ENCODE measurements around the gene LAMB4.
"Not testable (repeated sequence)": the region's sequence is repeated elsewhere in the genome, so short reads cannot be mapped to it uniquely, and the experiment has no call there.

The LAMB4 gene

DNA sequence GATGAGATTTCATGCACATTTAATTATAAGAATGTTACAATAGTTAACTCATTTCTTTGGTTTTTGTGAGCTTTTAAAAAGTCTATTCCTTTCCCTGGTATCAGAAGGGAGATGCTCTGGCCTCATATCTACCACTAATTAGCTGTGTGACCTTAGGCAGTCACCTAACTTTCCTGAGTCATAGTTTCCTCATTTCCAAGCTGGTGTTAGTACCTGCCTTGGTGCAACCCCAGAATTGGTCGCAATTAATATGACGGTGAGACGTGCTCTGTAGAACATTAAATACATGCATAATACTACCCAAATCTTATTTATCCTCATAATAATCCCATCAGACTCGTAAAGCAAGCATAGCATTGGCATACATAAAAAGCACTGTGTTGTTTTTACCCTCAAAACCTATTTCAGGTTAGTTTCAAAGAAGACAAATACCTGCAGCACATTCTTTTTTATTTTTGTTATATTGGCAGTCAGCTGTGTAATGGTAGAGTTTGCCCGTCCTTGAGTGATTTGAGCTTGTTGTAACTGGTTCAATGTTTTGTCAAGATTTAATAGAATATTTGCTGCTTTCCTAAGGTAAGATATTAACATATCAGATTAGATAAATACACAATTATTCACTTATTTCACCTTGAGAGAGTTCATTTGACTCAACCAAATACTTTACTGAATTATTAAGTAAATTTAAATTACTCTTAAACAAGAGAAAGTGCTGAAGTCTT is 96.2 kb downstream of the LAMB4 start:
- POLR2A ChIA-PET, result no interaction called here
- no peak for DNase-seq (ENCODE audit: extremely low spot score)
- CTCF ChIA-PET, result interaction anchor here (1.2 kb wide), 1 partner anchor 17 kb away, joined by 3 read pairs; no protein-coding TSS in a partner anchor
- TF ChIP-seq FOXA1 (IDR thresholded peaks at IDR 0.05), result no peak

DNA sequence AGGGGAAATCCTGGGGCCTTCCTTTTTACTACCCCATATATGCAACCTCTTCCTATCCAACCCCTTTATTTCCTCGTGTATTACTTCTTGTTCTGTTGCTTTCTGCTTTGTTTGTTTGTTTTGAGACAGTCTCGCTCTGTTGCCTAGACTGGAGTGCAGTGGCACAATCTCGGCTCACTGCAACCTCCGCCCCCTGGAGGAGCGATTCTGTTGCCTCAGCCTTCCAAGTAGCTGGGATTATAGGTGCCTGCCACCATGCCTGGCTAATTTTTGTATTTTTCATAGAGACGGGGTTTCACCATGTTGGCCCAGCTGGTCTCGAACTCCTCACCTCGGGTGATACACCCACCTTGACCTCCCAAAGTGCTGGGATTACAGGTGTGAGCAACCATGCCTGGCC is 96.9 kb downstream of the LAMB4 start:
- CTCF ChIA-PET, result interaction anchor here (1.2 kb wide), 1 partner anchor 17 kb away, joined by 3 read pairs; no protein-coding TSS in a partner anchor

DNA sequence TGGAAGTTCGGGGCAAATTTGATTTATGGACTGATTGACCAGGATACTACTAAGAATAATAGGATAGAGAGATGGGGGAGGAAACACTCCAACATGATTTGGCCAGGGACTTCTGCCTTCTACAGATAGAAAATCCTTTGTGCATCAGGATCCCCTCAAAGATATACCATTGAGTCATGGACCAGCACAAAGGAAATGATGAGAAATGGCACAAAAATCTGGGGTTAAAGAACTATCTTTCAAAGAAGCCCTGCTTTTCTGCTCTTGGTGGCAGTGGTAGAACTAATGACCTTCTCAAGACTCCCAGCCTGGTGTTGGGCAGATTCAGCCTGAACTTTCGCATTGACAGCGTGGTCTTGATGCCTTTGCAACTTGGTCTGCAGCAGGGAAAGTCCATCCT is 99.6 kb downstream of the LAMB4 start:
- CTCF ChIA-PET, result no interaction called here
- POLR2A ChIA-PET, result no interaction called here
- TF ChIP-seq L3MBTL2 (conservative IDR thresholded peaks at IDR 0.05) (no peak), FOXM1 (IDR thresholded peaks at IDR 0.05; ENCODE audit: borderline replicate concordance) (no peak), PKNOX1 (IDR thresholded peaks at IDR 0.05) (no peak), SUZ12 (IDR thresholded peaks at IDR 0.05) (no peak), FOXA1 (IDR thresholded peaks at IDR 0.05) (no peak), LEF1 (IDR thresholded peaks at IDR 0.05; ENCODE audit: borderline replicate concordance) (no peak), ELF4 (IDR thresholded peaks at IDR 0.05) (no peak), CTBP1 (IDR thresholded peaks at IDR 0.05; ENCODE audit: borderline replicate concordance) (no peak), SP1 (IDR thresholded peaks at IDR 0.05) (no peak), FOXK2 (IDR thresholded peaks at IDR 0.05) (no peak), ARNT (IDR thresholded peaks at IDR 0.05) (no peak), BHLHE40 (IDR thresholded peaks at IDR 0.05; ENCODE audit: borderline replicate concordance) (no peak), TARDBP (IDR thresholded peaks at IDR 0.05) (no peak), NFRKB (IDR thresholded peaks at IDR 0.05) (no peak), ZNF384 (IDR thresholded peaks at IDR 0.05) (no peak), HDGF (IDR thresholded peaks at IDR 0.05; ENCODE audit: borderline replicate concordance) (no peak)
- no peak for DNase-seq (ENCODE audit: extremely low spot score)

More for the DNA sequence above, 96.9 kb downstream of the LAMB4 start:
- POLR2A ChIA-PET; DNase-seq (ENCODE audit: extremely low spot score): not testable (repeated sequence)

DNA sequence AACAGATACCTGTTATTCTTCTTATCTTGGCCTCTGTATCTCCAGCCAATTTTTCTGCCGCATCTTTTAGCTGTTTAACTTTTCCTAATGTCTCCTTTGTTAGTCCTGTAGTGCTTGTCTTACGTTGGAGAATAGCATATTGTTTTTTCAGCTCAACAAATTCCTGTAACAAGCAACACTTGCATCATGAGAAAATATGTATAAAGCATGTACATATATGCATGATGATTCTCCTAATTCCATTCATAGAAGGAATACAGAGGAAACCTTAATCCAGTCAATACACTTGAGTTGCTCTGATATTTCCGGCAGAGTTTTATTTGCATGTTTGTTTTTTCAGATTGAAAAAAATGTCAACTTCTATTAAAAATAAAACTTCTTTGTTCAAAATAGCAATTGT is 101.1 kb downstream of the LAMB4 start:
- no peak for DNase-seq (ENCODE audit: extremely low spot score)
- ChIA-PET POLR2A (no interaction called here), CTCF (interaction anchor here (0.8 kb wide), 1 partner anchor 12 kb away, joined by 3 read pairs; no protein-coding TSS in a partner anchor)
- TF ChIP-seq ELF4 (IDR thresholded peaks at IDR 0.05) (no peak), TARDBP (IDR thresholded peaks at IDR 0.05) (no peak), HDGF (IDR thresholded peaks at IDR 0.05; ENCODE audit: borderline replicate concordance) (no peak), ARNT (IDR thresholded peaks at IDR 0.05) (no peak), NFRKB (IDR thresholded peaks at IDR 0.05) (no peak), FOXA1 (IDR thresholded peaks at IDR 0.05) (no peak), ZNF384 (IDR thresholded peaks at IDR 0.05) (no peak), PKNOX1 (IDR thresholded peaks at IDR 0.05) (no peak), SP1 (IDR thresholded peaks at IDR 0.05) (no peak), FOXK2 (IDR thresholded peaks at IDR 0.05) (no peak)

DNA sequence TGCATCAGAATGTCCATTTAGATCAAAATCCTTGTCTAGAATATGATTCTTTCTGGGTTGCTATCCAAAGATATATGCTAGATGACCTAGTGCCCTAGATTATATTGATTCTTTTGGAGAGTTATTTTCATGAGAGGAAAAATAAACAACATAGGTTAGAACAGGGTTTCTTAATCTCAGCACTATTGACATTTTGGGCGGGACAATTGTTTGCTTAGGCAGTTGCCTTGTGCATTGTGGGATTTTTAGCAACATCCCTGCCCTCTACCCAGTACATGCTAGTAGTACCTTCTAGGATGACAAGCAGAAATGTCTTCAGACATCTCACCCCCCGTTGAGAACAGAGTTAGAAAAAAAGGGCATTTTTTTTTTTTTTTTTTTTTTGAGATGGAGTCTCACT is 102.0 kb downstream of the LAMB4 start:
- TF ChIP-seq TARDBP (IDR thresholded peaks at IDR 0.05) (no peak), SP1 (IDR thresholded peaks at IDR 0.05) (no peak), ELF4 (IDR thresholded peaks at IDR 0.05) (no peak), PKNOX1 (IDR thresholded peaks at IDR 0.05) (no peak), BHLHE40 (IDR thresholded peaks at IDR 0.05; ENCODE audit: borderline replicate concordance) (no peak), HDGF (IDR thresholded peaks at IDR 0.05; ENCODE audit: borderline replicate concordance) (no peak), SUZ12 (IDR thresholded peaks at IDR 0.05) (no peak), FOXA1 (IDR thresholded peaks at IDR 0.05) (no peak), CTBP1 (IDR thresholded peaks at IDR 0.05; ENCODE audit: borderline replicate concordance) (no peak), NFRKB (IDR thresholded peaks at IDR 0.05) (no peak), FOXM1 (IDR thresholded peaks at IDR 0.05; ENCODE audit: borderline replicate concordance) (no peak), ZNF384 (IDR thresholded peaks at IDR 0.05) (no peak), FOXK2 (IDR thresholded peaks at IDR 0.05) (no peak), ARNT (IDR thresholded peaks at IDR 0.05) (no peak), L3MBTL2 (conservative IDR thresholded peaks at IDR 0.05) (no peak), LEF1 (IDR thresholded peaks at IDR 0.05; ENCODE audit: borderline replicate concordance) (no peak)
- DNase-seq (ENCODE audit: extremely low spot score), result no peak
- ChIA-PET CTCF (no interaction called here), POLR2A (no interaction called here)

DNA sequence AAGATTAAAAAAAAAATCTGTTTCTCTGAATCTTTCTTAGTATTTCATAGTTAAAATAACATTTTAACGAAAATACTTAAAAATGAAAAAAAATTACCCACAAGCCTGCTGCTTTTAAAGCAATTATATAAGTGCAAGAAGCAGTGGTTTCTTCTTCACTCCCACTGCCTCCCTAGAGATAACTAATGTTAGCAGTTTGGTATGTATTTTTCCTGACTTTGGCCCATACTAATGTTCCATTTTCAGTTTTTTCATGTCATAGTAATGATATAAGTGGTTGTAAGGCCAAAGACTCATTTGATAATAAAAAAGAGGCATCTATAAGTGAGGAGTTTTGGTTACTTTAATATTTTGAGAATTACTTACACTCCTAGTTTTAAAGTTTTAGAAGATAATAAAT is 102.9 kb downstream of the LAMB4 start:
- no peak for DNase-seq (ENCODE audit: extremely low spot score)
- ChIA-PET POLR2A (no interaction called here), CTCF (no interaction called here)
- no peak for TF ChIP-seq ARNT (IDR thresholded peaks at IDR 0.05)
- no peak for TF ChIP-seq SUZ12 (IDR thresholded peaks at IDR 0.05)
- no peak for TF ChIP-seq CTBP1 (IDR thresholded peaks at IDR 0.05; ENCODE audit: borderline replicate concordance)
- no peak for TF ChIP-seq SP1 (IDR thresholded peaks at IDR 0.05)
- TF ChIP-seq TARDBP (IDR thresholded peaks at IDR 0.05), result no peak
- TF ChIP-seq L3MBTL2 (conservative IDR thresholded peaks at IDR 0.05), result no peak

- POLR2A ChIA-PET, result no interaction called here
- TF ChIP-seq SUZ12 (IDR thresholded peaks at IDR 0.05), result no peak
- no peak for TF ChIP-seq LEF1 (IDR thresholded peaks at IDR 0.05; ENCODE audit: borderline replicate concordance)
- no peak for TF ChIP-seq FOXM1 (IDR thresholded peaks at IDR 0.05; ENCODE audit: borderline replicate concordance)
- no peak for TF ChIP-seq ARNT (IDR thresholded peaks at IDR 0.05)
- TF ChIP-seq ZNF384 (IDR thresholded peaks at IDR 0.05), result no peak
- TF ChIP-seq CTBP1 (IDR thresholded peaks at IDR 0.05; ENCODE audit: borderline replicate concordance), result no peak
- TF ChIP-seq FOXK2 (IDR thresholded peaks at IDR 0.05), result no peak
- no peak for TF ChIP-seq L3MBTL2 (conservative IDR thresholded peaks at IDR 0.05)
- TF ChIP-seq NFRKB (IDR thresholded peaks at IDR 0.05), result no peak
- TF ChIP-seq FOXA1 (IDR thresholded peaks at IDR 0.05), result no peak
- TF ChIP-seq TARDBP (IDR thresholded peaks at IDR 0.05), result no peak
- no peak for TF ChIP-seq SP1 (IDR thresholded peaks at IDR 0.05)
- no peak for TF ChIP-seq PKNOX1 (IDR thresholded peaks at IDR 0.05)
- no peak for TF ChIP-seq HDGF (IDR thresholded peaks at IDR 0.05; ENCODE audit: borderline replicate concordance)
- CTCF ChIA-PET, result no interaction called here
- no peak for DNase-seq (ENCODE audit: extremely low spot score)
These were observed 103.5 kb downstream of the LAMB4 start for GRCh38 chr7:108026647-108027046.
